Body of pancreas (tissue), 4 donors: Measurements from ENCODE around the gene SEC14L1.

Experiments used
- CTCF ChIP-seq, 7 experiments: fragments of 450-650 bp in 4 of 7; fragments of 200-600 bp in 3 of 7; sonication (generic) in 3 of 7; IDR thresholded peaks; one replicate each; pipeline ENCODE4 v1.5.1; 2016 to 2019; ENCODE audit warnings: antibody characterized with exemption in 7 of 7
- POLR2A ChIP-seq, 3 donors: fragments of 450-650 bp; IDR thresholded peaks; one replicate each; pipeline ENCODE4 v1.6.1; 2016; ENCODE audit warnings: antibody characterized with exemption in 3 of 3, mild to moderate bottlenecking in 2 of 3

- TF ChIP-seq POLR2A (IDR thresholded peaks at IDR 0.05) (no peak), CTCF (IDR thresholded peaks at IDR 0.05) (no peak)
Measured at GRCh38 chr17:77144227-77144626, 3.5 kb downstream of the SEC14L1 start.
